MM.1S (cell line): ENCODE results near the gene RTCA.

Source experiments
- EZH2 ChIP-seq: fragments of 300-600 bp; sonication (generic); optimal IDR thresholded peaks from 2 replicates; pipeline ENCODE3; 2017; ENCODE audit warnings: low read depth, mild to moderate bottlenecking, antibody characterized with exemption, low read length, mixed read lengths
- TF ChIP-seq, protein P1 (sequence below): fragments of 300-600 bp; sonication (generic); IDR thresholded peaks from 2 replicates; pipeline ENCODE4 v1.5.1; 2016; ENCODE audit warnings: antibody characterized with exemption, low read length, mixed read lengths

DNA sequence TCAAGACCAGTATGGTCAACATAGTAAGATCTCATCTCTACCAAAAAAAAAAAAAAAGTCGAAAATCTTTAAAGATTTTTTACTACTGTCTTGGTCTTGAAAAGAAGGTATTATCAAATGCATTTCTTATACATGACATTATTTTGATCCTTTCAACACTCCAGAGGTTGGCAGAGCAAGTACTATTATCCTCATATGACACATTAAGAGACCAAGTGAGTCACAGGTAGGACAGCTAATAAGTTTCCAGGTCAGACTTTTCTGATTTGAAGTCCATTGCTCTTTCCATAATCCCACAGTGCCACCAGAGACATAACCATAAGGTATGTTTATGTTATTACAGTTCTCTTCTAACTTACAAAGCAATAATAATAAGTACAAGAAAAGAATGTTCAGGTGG lies 31.6 kb upstream of the RTCA start:
- TF ChIP-seq, protein P1, sequence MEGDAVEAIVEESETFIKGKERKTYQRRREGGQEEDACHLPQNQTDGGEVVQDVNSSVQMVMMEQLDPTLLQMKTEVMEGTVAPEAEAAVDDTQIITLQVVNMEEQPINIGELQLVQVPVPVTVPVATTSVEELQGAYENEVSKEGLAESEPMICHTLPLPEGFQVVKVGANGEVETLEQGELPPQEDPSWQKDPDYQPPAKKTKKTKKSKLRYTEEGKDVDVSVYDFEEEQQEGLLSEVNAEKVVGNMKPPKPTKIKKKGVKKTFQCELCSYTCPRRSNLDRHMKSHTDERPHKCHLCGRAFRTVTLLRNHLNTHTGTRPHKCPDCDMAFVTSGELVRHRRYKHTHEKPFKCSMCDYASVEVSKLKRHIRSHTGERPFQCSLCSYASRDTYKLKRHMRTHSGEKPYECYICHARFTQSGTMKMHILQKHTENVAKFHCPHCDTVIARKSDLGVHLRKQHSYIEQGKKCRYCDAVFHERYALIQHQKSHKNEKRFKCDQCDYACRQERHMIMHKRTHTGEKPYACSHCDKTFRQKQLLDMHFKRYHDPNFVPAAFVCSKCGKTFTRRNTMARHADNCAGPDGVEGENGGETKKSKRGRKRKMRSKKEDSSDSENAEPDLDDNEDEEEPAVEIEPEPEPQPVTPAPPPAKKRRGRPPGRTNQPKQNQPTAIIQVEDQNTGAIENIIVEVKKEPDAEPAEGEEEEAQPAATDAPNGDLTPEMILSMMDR = no peak
- no peak for TF ChIP-seq EZH2
